ENCODE data around the gene AHCY. TPM values are rescaled to one million over a fixed set of nuclear protein-coding genes. Genes with fewer than 3 reads are reported as not detected.
"Not testable (repeated sequence)": the region's sequence is repeated elsewhere in the genome, so short reads cannot be mapped to it uniquely, and the experiment has no call there.

Gene AHCY
- total RNA-seq, 2 experiments from 2014 or later = 59.9 to 64.1 TPM

DNA sequence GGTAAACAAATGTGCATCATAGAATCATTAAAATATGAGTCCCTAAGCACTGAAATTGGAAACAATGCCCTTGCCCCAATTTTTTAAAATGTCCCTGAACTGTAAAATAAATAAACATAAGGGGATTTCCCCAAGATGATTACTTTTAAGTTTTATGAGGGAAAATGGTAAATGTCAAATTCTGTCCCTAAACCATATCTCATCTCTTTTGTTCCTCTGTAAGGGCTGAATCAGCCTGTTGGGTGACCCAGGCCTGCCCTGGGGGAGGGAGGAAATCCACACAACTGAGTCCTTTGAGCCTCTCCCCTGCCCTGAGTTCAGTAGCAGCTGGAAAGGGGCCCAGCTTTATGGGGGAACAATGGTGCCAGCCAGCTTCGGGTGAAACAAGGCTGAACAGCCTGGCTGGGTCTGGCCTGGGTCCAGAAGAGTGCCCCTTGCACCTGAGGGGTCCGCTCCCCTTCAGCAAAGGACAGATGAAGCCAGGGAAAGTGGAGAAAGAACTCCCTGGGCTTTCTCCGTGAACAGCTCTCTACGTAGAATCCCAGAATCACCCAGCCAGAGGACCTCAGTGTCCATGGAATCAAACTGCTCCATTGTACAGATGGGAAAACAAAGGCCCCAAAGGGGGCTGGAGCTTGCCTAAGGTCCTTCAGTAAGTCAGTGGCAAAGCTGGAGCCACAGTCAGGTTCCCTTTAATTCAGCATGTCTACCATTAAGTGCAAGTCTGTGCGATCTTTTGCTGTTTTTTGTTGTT is 31.7 kb upstream of the AHCY start:
- H3K27ac Mint-ChIP-seq = no peak overlapping the region
- H3K4me3 Mint-ChIP-seq = no peak overlapping the region

DNA sequence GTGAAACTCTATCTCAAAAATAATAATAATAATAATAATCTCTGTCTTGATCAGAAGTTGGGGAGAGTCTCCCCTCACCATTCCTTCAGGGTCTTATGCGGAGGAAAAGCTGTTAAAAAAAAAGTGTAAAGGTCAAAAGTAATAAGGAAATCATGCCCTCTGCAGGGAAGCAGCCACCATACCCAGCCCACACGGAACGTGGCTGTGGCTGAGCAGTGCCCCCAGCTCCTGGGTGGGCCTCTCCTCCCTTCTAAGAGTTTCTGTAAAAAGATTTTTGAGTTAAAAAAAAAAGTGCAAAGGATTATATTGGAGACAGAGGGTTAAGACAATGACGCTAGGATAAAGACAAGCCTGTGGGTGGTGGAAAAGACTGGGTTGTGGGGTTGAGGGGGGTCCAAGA is 30.6 kb upstream of the AHCY start:
- no peak overlapping the region for H3K4me3 Mint-ChIP-seq
- DNase-seq = no peak
- H3K27ac Mint-ChIP-seq = no peak overlapping the region
- ChIA-PET CTCF (interaction anchor here (2.0 kb wide), 1 partner anchor 21 kb away, joined by 5 read pairs; no protein-coding TSS in a partner anchor), POLR2A (no interaction called here)
- no peaks in the 10 kb centered on the region for H3K9me3 Mint-ChIP-seq
- H3K4me1 Mint-ChIP-seq = no peaks in the 10 kb centered on the region
- no peaks in the 10 kb centered on the region for H3K36me3 Mint-ChIP-seq (ENCODE audit: low read depth)
- H3K27me3 Mint-ChIP-seq = no peaks in the 10 kb centered on the region

More for the DNA sequence above, 31.7 kb upstream of the AHCY start:
- POLR2A ChIA-PET = no interaction called here
- no peaks in the 10 kb centered on the region for H3K27me3 Mint-ChIP-seq
- H3K9me3 Mint-ChIP-seq = no peaks in the 10 kb centered on the region
- no peaks in the 10 kb centered on the region for H3K36me3 Mint-ChIP-seq (ENCODE audit: low read depth)
- DNase-seq = no peak
- CTCF ChIA-PET = interaction anchor here (1.1 kb wide), 1 partner anchor 22 kb away, joined by 3 read pairs; no protein-coding TSS in a partner anchor
- H3K4me1 Mint-ChIP-seq = no peaks in the 10 kb centered on the region

DNA sequence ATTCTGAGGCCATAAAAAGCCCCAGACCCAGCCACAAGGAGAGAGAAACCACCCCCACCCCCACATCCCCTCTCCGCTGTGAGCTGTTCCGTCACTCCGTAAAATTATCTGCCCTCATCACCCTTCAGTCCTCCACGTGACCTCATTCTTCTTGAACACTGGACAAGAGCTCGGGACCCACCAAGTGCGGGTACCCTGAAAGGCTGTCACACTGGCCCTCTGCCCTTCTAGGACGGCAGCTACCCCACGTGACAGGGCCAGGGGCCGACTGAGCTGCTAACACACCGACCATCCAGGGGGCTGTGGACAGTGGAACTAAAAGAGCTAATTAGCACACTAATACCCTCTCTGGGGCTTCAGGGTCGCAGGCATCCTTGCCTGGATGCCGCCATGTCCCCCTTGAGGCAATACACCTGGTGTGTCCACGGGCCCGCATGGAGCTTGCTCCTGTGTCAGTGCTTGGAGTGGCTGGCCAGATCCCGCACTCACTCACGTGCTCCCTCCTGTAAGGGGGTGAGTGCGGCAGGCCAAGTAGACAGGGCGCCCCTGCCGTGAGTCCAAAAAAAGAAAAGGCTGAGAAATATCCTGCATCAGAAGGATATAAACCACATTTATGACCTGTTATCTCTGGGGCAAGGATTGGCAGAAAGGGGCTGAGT is 29.2 kb upstream of the AHCY start:
- ChIA-PET CTCF (interaction anchor here (1.0 to 2.0 kb wide), 2 partner anchors 15 to 19 kb away, joined by 3 to 5 read pairs; no protein-coding TSS in a partner anchor), POLR2A (no interaction called here)
- H3K27me3 Mint-ChIP-seq = peaks cover 2% of the 10 kb centered on the region
- H3K9me3 Mint-ChIP-seq = no peaks in the 10 kb centered on the region
- H3K27ac Mint-ChIP-seq = no peak overlapping the region
- DNase-seq = no peak
- no peaks in the 10 kb centered on the region for H3K4me1 Mint-ChIP-seq
- H3K36me3 Mint-ChIP-seq (ENCODE audit: low read depth) = no peaks in the 10 kb centered on the region
- no peak overlapping the region for H3K4me3 Mint-ChIP-seq

DNA sequence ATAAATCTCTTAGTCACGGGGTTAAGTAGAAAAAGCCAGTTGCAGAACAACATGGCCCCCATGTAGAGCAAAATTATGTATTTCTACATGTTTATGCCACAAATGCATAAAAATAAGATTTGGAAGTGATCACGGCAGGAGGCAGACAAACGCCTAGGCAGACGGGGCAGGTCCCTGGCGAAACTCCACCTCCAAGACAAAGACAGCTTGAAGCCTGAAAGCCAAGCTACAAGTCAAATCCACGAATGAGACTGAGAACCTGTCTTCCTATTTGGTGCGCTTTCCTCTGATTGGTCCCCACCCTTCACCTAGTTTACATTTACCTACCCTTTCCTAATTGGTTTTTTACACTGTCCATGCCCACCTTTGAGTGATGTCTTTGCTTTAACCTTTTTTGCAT is 28.7 kb upstream of the AHCY start:
- H3K9me3 Mint-ChIP-seq = no peaks in the 10 kb centered on the region
- CTCF ChIA-PET = interaction anchor here (2.0 kb wide), 1 partner anchor 19 kb away, joined by 5 read pairs; no protein-coding TSS in a partner anchor

DNA sequence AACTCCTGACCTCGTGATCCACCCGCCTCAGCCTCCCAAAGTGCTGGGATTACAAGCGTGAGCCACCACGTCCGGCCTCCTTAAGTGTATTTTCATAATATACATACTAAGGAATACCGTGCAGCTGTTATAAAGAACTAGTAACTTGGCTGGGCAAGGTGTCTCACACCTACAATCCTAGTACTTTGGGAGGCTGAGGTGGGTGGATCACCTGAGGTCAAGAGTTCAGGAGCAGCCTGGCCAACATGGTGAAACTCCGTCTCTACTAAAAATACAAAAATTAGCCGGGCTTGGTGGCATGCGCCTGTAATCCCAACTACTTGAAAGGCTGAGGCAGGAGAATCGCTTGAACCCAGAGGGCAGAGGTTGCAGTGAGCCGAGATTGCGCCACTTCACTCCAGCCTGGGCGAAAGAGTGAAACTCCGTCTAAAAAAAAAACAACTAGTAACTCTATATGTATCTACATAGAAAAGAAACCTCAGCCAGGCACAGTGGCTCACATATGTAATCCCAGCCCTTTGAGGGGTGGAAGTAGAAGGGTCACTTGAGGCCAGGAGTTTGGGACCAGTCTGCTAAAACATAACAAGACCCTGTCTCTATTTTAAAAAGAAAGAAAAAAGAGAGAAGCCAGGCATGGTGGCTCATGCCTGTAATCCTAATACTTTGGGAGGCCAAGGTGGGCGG is 27.8 kb upstream of the AHCY start:
- not testable (repeated sequence) for H3K9me3 Mint-ChIP-seq

More for the DNA sequence above, 28.7 kb upstream of the AHCY start:
- Mint-ChIP-seq H3K27me3 (peaks cover 2% of the 10 kb centered on the region), H3K27ac (no peak overlapping the region), H3K4me1 (no peaks in the 10 kb centered on the region), H3K4me3 (no peak overlapping the region), H3K36me3 (ENCODE audit: low read depth) (no peaks in the 10 kb centered on the region)
- no peak for DNase-seq
- POLR2A ChIA-PET = no interaction called here

DNA sequence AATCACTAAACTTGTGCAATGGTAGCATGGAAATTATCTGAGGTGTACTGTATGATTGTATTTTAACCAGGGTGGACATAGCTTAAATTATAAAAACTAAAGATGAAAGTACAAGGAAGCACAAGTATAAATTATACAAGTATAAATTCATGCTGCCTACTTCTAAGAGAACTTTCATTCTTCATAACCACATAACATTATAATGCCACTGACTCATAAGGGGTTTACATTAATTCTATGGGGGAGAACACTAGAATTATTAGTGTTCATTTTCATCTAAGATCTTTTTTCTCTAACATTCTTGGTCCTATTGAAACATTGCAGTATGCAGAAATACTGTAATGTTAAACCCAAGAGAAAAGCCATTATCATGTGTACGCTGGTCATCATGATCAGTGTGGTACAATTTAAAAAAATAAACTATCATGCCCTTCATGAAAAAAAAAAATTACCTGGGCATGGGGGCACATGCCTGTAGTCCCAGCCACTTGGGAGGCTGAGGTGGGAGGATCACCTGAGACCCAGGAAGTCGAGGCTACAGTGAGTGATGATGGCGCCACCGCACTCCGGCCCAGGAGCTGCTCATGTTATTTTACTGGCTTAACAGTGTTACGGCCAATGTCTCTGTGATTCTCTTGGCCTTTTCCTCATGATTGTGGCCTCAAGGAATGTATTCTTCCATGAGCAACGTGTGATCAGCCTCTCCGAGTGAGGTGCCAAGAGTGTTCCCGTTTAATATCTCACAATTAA is 25.9 kb upstream of the AHCY start:
- Mint-ChIP-seq H3K27ac (no peak overlapping the region), H3K9me3 (no peaks in the 10 kb centered on the region), H3K4me1 (no peaks in the 10 kb centered on the region), H3K36me3 (ENCODE audit: low read depth) (no peaks in the 10 kb centered on the region), H3K27me3 (peaks cover 2% of the 10 kb centered on the region), H3K4me3 (no peak overlapping the region)
- DNase-seq = no peak
- CTCF ChIA-PET = interaction anchor here (0.6 kb wide), 1 partner anchor 1291 kb away, joined by 4 read pairs; no protein-coding TSS in a partner anchor
- POLR2A ChIA-PET = no interaction called here

More for the DNA sequence above, 27.8 kb upstream of the AHCY start:
- H3K36me3 Mint-ChIP-seq (ENCODE audit: low read depth); H3K4me1 Mint-ChIP-seq; POLR2A ChIA-PET; H3K4me3 Mint-ChIP-seq; DNase-seq; H3K27ac Mint-ChIP-seq; H3K27me3 Mint-ChIP-seq: not testable (repeated sequence)
- CTCF ChIA-PET = interaction anchor here (0.8 kb wide), 1 partner anchor 18 kb away, joined by 3 read pairs; no protein-coding TSS in a partner anchor

DNA sequence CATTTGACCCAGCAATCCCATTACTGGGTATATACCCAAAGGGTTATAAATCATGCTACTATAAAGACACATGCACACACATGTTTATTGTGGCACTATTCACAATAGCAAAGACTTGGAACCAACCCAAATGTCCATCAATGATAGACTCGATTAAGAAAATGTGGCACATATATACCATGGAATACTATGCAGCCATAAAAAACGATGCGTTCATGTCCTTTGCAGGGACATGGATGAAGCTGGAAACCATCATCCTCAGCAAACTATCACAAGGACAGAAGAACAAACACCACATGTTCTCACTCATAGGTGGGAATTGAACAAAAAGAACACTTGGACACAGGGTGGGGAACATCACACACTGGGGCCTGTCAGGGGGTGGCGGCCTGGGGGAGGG is 25.1 kb upstream of the AHCY start:
- H3K9me3 Mint-ChIP-seq; DNase-seq; H3K4me3 Mint-ChIP-seq; H3K27me3 Mint-ChIP-seq; H3K4me1 Mint-ChIP-seq; POLR2A ChIA-PET; H3K36me3 Mint-ChIP-seq (ENCODE audit: low read depth); CTCF ChIA-PET; H3K27ac Mint-ChIP-seq: not testable (repeated sequence)

DNA sequence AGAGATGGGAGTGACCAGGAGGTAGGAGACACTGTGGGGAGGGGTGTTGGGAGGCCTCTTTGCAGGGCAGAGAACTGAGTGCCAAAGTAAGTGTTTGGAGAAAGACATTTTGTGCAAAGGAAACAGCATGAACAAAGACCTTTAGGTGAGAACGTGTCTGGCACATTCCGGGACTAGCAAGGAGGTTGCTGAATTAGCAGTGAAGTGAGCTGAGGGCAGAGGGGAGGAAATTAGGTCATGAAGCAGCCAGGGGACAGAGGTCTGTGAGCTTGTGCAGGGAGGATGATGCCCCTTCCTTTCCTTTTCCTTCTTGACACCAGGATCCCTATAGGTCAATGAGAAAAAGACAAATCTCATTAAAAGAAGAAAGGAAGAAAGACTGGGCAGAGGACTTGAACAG is 21.4 kb upstream of the AHCY start:
- ChIA-PET POLR2A (no interaction called here), CTCF (interaction anchor here (2.4 kb wide), 1 partner anchor 12 kb away, joined by 11 read pairs; no protein-coding TSS in a partner anchor)
- no peak overlapping the region for H3K4me3 Mint-ChIP-seq
- no peak for DNase-seq
- no peak overlapping the region for H3K27ac Mint-ChIP-seq
- peaks cover 16% of the 10 kb centered on the region for H3K27me3 Mint-ChIP-seq
- H3K36me3 Mint-ChIP-seq (ENCODE audit: low read depth) = no peaks in the 10 kb centered on the region
- no peaks in the 10 kb centered on the region for H3K9me3 Mint-ChIP-seq
- no peaks in the 10 kb centered on the region for H3K4me1 Mint-ChIP-seq

DNA sequence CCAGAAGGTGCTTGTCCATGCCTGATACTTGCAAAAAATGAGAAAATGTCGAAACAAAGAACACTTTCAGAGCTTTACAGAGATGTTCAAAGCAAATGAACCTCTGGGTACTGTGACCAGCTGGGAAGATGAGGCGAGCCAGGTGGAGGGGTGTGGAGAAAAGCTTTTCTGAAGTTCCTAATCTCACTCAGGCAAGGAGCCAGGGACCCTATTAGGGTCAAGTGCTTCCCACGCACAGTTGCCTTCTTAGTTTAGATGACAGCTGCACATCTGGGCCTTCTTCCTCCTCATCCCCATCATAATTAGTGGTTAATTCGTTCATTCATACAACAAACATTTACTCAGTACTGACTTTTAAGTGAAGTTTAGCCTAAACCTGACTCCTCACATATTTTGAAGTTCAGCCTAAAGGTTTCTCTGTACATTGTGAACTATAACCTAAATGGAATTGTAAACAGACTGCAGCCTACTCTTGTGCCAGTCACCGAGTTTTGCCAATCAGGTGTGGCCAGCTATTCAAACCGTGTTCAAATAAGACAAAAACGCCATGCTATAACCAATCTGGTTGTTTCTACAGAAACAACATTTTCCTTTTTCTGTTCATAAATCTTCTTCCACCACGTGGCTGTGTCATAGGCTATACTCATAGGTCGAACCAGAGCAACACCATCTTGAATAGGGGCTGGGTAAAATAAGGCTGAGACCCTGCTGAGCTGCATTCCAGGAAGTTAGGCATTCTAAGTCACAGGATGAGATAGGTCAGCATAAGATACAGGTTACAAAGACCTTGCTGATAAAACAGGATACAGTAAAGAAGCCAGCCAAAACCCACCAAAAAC is 19.3 kb upstream of the AHCY start:
- H3K9me3 Mint-ChIP-seq = no peaks in the 10 kb centered on the region
- ChIA-PET POLR2A (no interaction called here), CTCF (interaction anchor here (0.5 to 2.4 kb wide), 5 partner anchors 9 to 80 kb away, joined by 3 to 11 read pairs (median 5); no protein-coding TSS in a partner anchor)
- no peaks in the 10 kb centered on the region for H3K4me1 Mint-ChIP-seq
- H3K36me3 Mint-ChIP-seq (ENCODE audit: low read depth) = no peaks in the 10 kb centered on the region
- no peak for DNase-seq
- H3K4me3 Mint-ChIP-seq = no peak overlapping the region
- peaks cover 18% of the 10 kb centered on the region for H3K27me3 Mint-ChIP-seq
- H3K27ac Mint-ChIP-seq = no peak overlapping the region

DNA sequence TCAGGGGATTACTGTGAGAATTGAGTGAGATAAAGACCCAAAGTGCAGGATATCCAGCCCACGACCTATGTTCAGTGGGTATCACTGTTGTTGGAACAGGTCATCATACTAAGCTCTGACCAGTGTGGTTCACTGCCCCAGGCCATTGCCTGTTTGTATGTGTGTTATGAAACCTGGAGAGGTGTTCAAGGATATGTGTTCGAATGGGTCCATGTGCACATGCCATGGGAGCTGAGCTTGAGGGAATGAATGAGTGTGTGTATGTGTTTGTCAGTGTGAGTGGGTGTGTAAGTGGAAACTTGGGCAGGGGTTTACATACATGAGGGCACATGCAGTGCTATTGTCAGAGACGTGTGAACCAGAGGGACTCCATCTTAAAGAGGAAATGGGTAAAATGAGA is 17.7 kb upstream of the AHCY start:
- Mint-ChIP-seq H3K4me1 (no peaks in the 10 kb centered on the region), H3K36me3 (ENCODE audit: low read depth) (no peaks in the 10 kb centered on the region), H3K9me3 (no peaks in the 10 kb centered on the region), H3K4me3 (no peak overlapping the region), H3K27me3 (peaks cover 16% of the 10 kb centered on the region), H3K27ac (no peak overlapping the region)
- POLR2A ChIA-PET = interaction anchor here (0.6 kb wide), 1 partner anchor 32 kb away, joined by 5 read pairs; no protein-coding TSS in a partner anchor
- DNase-seq = no peak
- CTCF ChIA-PET = interaction anchor here (1.3 kb wide), 1 partner anchor 8 kb away, joined by 4 read pairs; no protein-coding TSS in a partner anchor

DNA sequence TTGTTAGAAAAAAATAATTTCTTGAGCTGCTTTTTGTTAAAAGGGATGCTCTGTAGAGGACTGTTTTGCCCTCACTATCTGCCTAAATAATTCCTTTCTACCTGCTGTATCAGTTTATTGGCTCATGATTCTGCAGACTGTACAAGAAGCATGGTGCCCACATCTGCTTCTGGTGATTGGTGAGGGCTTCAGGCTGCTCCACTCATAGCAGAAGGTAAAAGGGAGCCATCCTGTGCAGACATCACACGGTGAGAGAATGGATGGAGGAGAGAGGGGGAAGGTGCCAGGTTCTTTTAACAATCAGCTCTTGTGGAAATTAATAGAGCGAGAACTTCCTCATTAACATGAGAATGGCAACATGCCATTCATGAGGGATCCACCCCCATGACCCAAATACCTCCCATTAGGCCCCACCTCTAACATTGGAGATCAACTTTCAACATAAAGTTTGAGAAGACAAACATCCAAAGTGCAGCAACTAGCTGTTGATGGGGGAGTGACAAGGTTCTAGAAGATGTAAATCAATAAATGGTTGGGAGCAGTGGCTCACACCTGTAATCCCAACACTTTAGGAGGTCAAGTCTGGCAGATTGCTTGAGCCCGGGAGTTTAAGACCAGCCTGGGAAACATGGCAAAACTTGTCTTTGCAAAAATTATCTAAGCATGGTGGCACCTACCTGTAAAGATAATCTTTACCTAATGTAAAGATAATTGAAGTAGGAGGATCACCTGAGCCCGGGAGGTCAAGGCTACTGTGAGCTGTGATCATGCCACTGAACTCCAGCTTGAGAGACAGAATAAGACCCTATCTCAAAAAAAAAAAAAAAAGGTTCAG is 15.7 kb upstream of the AHCY start:
- peaks cover 16% of the 10 kb centered on the region for H3K27me3 Mint-ChIP-seq
- H3K4me3 Mint-ChIP-seq = no peak overlapping the region
- POLR2A ChIA-PET = no interaction called here
- CTCF ChIA-PET = no interaction called here
- no peak overlapping the region for H3K27ac Mint-ChIP-seq
- no peaks in the 10 kb centered on the region for H3K4me1 Mint-ChIP-seq
- DNase-seq = no peak
- no peaks in the 10 kb centered on the region for H3K36me3 Mint-ChIP-seq (ENCODE audit: low read depth)
- no peaks in the 10 kb centered on the region for H3K9me3 Mint-ChIP-seq
